HepG2 (cell line): ENCODE results near the gene TMEM269. TPM values are rescaled to one million over a fixed set of nuclear protein-coding genes. Genes with fewer than 3 reads are reported as not detected.

Experiments
- ATAC-seq: fragments of 200-7000 bp; cut with Tn5 transposase; 3 replicates; pipeline ENCODE4 v1.9.1; 2020; ENCODE audit warnings: mild to moderate bottlenecking, moderate library complexity
- BruUV-seq: library from RNA; stranded (reverse); fragments of 400-500 nt; replicated peaks from 2 replicates; lab custom pipeline; 2021; lab: Mats Ljungman, UMichigan
- CTCF ChIA-PET: fragments of 300-600 bp; formaldehyde crosslinking; extraction: SDS; loops from one replicate; lab custom pipeline; 2021; ENCODE audit warnings: low total read pairs, inconsistent platforms, low intra/inter-chr PET ratio; lab: Yijun Ruan, JAX
- POLR2A ChIA-PET: fragments of 350-600 bp; sonication (Branson Sonifier 250); formaldehyde crosslinking; loops from one replicate; lab custom pipeline; 2020; ENCODE audit warnings: antibody characterized with exemption, inconsistent platforms; lab: Yijun Ruan, JAX
- DNase-seq: peaks from one replicate; pipeline ENCODE4 v3.0.0-alpha.2; 2015; ENCODE audit warnings: low spot score
- FAIRE-seq: peaks from 3 replicates; lab custom pipeline; 2011; peaks lifted over from hg19 to GRCh38; lab: Jason Lieb, UNC
- H2AFZ ChIP-seq: one replicate; pipeline ENCODE4 v1.6.1; 2011; ENCODE audit warnings: low read length, inconsistent platforms
- H3K27ac ChIP-seq: fragments of 300-600 bp; 3 replicates; pipeline ENCODE4 v1.8.0; 2011; ENCODE audit warnings: mixed run types, mild to moderate bottlenecking, mixed read lengths, low read length, inconsistent platforms; ENCODE audit not compliant: insufficient read depth; ENCODE audit errors: extremely low read length
- H3K27me3 ChIP-seq, 2 experiments: fragments of 200-600 bp in 1 of 2; 2 replicates in 1 of 2; 3 replicates in 1 of 2; pipeline versions ENCODE4 v1.6.0 to v1.8.0; 2011; ENCODE audit warnings: low read length in 2 of 2, mild to moderate bottlenecking in 2 of 2, moderate library complexity in 2 of 2, inconsistent platforms in 1 of 2; ENCODE audit not compliant: insufficient read depth in 2 of 2, control insufficient read depth in 1 of 2
- H3K36me3 ChIP-seq, 2 experiments: fragments of 200-600 bp in 1 of 2; replicated peaks in 1 of 2; 2 replicates in 1 of 2; 3 replicates in 1 of 2; pipeline versions ENCODE4 v1.5.1 to v1.8.0; 2011; ENCODE audit warnings: low read length in 2 of 2, inconsistent platforms in 1 of 2; ENCODE audit not compliant: insufficient read depth in 2 of 2, control insufficient read depth in 1 of 2
- H3K4me1 ChIP-seq: 2 replicates; pipeline ENCODE4 v1.5.1; 2012; ENCODE audit warnings: low read length, inconsistent platforms; ENCODE audit not compliant: insufficient read depth
- H3K4me2 ChIP-seq: 2 replicates; pipeline ENCODE4 v1.6.0; 2011; ENCODE audit warnings: low read depth, low read length, inconsistent platforms
- H3K4me3 ChIP-seq, 3 experiments: fragments of 200-600 bp in 1 of 3; sonication (generic), shearing (Covaris generic) in 1 of 3; replicated peaks in 1 of 3; 2 replicates each; pipeline ENCODE4 v1.5.1; 2011 to 2016; ENCODE audit warnings: low read length in 3 of 3, inconsistent platforms in 2 of 3, low read depth in 2 of 3, mild to moderate bottlenecking in 2 of 3, control low read depth in 1 of 3, mixed read lengths in 1 of 3; ENCODE audit not compliant: insufficient read depth in 1 of 3
- H3K79me2 ChIP-seq: one replicate; pipeline ENCODE4 v1.6.1; 2011; ENCODE audit warnings: low read length, inconsistent platforms; ENCODE audit not compliant: insufficient read depth
- H3K9ac ChIP-seq: 2 replicates; pipeline ENCODE4 v1.6.0; 2011; ENCODE audit warnings: mild to moderate bottlenecking, low read depth, low read length, inconsistent platforms; ENCODE audit not compliant: insufficient read depth
- H3K9me3 ChIP-seq: 2 replicates; pipeline ENCODE4 v1.5.1; 2012; ENCODE audit warnings: mild to moderate bottlenecking, low read length
- H4K20me1 ChIP-seq: 2 replicates; pipeline ENCODE4 v1.6.0; 2011; ENCODE audit warnings: inconsistent platforms, mild to moderate bottlenecking, low read length, moderate library complexity; ENCODE audit not compliant: insufficient read depth
- AGO1 ChIP-seq: fragments of 200-400 bp; formaldehyde crosslinking; IDR thresholded peaks from 2 replicates; pipeline ENCODE4 v1.6.1; 2017; ENCODE audit warnings: mild to moderate bottlenecking, low read depth, low read length, moderate library complexity; ENCODE audit not compliant: poor library complexity, severe bottlenecking
- ISX ChIP-seq: sonication (generic); formaldehyde crosslinking; conservative IDR thresholded peaks from 2 replicates; pipeline ENCODE4 v1.5.0; 2020; ENCODE audit warnings: missing genetic modification reagents
- KAT7 ChIP-seq: IDR thresholded peaks from 2 replicates; pipeline ENCODE4 v1.6.1; 2018; ENCODE audit warnings: borderline replicate concordance, missing compliant biosample characterization
- MAZ ChIP-seq, 2 experiments: sonication (generic) in 1 of 2; formaldehyde crosslinking in 1 of 2; IDR thresholded peaks; 2 replicates each; pipeline versions ENCODE4 v1.5.0 to v1.6.1; 2012 to 2020; ENCODE audit warnings: low read depth in 2 of 2, mild to moderate bottlenecking in 2 of 2, borderline replicate concordance in 1 of 2, improper control_type of control experiment in 1 of 2, low read length in 1 of 2, missing genetic modification reagents in 1 of 2, moderate library complexity in 1 of 2
- PHF21A ChIP-seq: sonication (generic); formaldehyde crosslinking; IDR thresholded peaks from 2 replicates; pipeline ENCODE4 v1.5.0; 2020; ENCODE audit warnings: mild to moderate bottlenecking, missing genetic modification reagents
- SOX5 ChIP-seq: IDR thresholded peaks from 2 replicates; pipeline ENCODE4 v1.6.1; 2016; ENCODE audit warnings: borderline replicate concordance
- U2AF2 ChIP-seq: fragments of 200-400 bp; formaldehyde crosslinking; IDR thresholded peaks from 2 replicates; pipeline ENCODE4 v1.6.1; 2017; ENCODE audit warnings: low read depth, mild to moderate bottlenecking, low read length
- ZC3H13 ChIP-seq: sonication (generic); formaldehyde crosslinking; IDR thresholded peaks from 2 replicates; pipeline ENCODE4 v1.8.1; 2023; ENCODE audit warnings: mild to moderate bottlenecking, missing genetic modification reagents, moderate library complexity
- ZNF138 ChIP-seq: sonication (generic); formaldehyde crosslinking; IDR thresholded peaks from 2 replicates; pipeline ENCODE4 v1.5.0; 2020; ENCODE audit warnings: mild to moderate bottlenecking, low read depth, missing genetic modification reagents
- ZNF296 ChIP-seq: sonication (generic); formaldehyde crosslinking; conservative IDR thresholded peaks from 2 replicates; pipeline ENCODE4 v1.5.0; 2020; ENCODE audit warnings: mild to moderate bottlenecking, missing genetic modification reagents
- ZNF432 ChIP-seq: sonication (generic); formaldehyde crosslinking; IDR thresholded peaks from 2 replicates; pipeline ENCODE4 v1.5.0; 2020; ENCODE audit warnings: missing genetic modification reagents, mild to moderate bottlenecking, borderline replicate concordance
- ZNF546 ChIP-seq: sonication (generic); formaldehyde crosslinking; conservative IDR thresholded peaks from 2 replicates; pipeline ENCODE4 v1.8.1; 2023; ENCODE audit warnings: mild to moderate bottlenecking, missing genetic modification reagents
- WGBS: methylation state at CpG from one replicate; pipeline ENCODE4 v1.1.6; 2017; ENCODE audit warnings: low lambda C conversion rate; 5-methylcytosine and 5-hydroxymethylcytosine counted together
- in situ Hi-C: cut with HindIII; loops from 2 replicates; pipeline ENCODE4 v1.10.0; 2017; ENCODE audit warnings: low pct_unique_long_range_greater_than_20kb; ENCODE audit not compliant: extremely low pct_ligation_motif_present
- intact Hi-C: fragments of 100-400 bp; cut with micrococcal nuclease; formaldehyde crosslinking; loops from one replicate; pipeline ENCODE4 v1.10.0; 2022; ENCODE audit not compliant: unreplicated experiment
- polyA plus RNA-seq, 8 experiments: library from polyadenylated mRNA; depleted of rRNA in 3 of 8; stranded (reverse) in 7 of 8; unstranded in 1 of 8; fragments of >200 nt; fragmentation: Illumina TruSeq in 4 of 8; extraction: Trizol in 4 of 8; gene quantifications; 2 replicates each; pipeline versions ENCODE4 v1.2.1 to v1.2.3, GENCODE V29; 2011 to 2016; ENCODE audit warnings: low read depth in 4 of 8, missing spikeins in 1 of 8, mixed read lengths in 1 of 8; ENCODE audit not compliant: insufficient read depth in 1 of 8
- total RNA-seq, 5 experiments: library from RNA; depleted of rRNA; stranded (reverse); fragments of >200 nt; fragmentation: Illumina TruSeq; extraction: Trizol; gene quantifications; 2 replicates each; pipeline ENCODE4 v1.2.3, GENCODE V29; 2016; ENCODE audit warnings: low read depth in 1 of 5

Gene TMEM269
- total and polyA plus RNA-seq, 2 of the 13 experiments (the other 11 are each of a cell fraction or from before 2014, with no cell fraction given), result 0.15 to 0.21 TPM

DNA sequence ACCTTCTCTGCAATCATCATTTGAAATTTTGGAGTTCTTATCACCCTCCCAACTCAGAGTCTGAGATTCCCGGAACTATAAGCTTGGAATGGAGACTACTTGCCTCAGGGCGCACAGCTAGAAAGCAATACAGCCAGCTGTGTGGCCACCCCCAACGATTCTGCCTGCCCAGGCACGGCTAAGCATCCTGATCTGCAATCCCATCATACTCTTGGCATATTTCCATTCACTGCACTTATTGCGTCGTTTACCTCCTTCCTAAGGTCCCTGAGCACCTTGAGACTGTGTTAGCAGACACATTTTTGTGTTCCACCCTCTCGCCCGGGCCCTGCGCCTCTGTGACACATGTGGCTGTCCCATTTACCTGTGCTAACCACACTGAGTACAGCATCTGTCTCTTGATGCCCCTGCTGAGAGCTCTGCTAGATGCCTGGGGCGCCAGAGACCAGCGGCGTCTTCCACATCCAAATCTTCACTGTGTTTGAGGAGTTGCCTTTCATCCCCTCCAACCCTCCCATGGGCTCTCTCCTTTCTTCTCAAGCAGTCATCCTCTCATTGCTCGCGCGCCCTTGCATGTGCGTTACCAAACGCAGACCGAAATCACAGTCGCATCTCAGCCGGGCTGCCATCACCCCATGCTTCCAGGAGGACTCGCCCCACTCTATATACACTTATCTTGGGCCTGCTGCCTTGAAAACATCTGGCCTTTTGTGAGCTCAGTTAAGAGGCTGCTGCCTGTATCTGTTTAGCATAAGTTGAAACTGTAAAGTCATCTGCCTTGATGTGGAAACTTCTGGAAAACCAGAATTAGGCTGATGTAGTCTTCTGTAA is 41.3 kb upstream of the TMEM269 start:
- in situ Hi-C loops (loop anchor here (10.0 to 25.0 kb wide), 2 partner anchors 406 to 599 kb away; partner anchors contain the start of gene FOXJ3), intact Hi-C loops (loop anchor here (5.0 to 10.0 kb wide), 2 partner anchors 166 to 409 kb away; partner anchors contain the start of gene FOXJ3)
- ChIA-PET CTCF (no interaction called here), POLR2A (interaction anchor here (1.3 kb wide), 1 partner anchor 61 kb away, joined by 4 read pairs; the partner anchor contains the start of gene YBX1)
- H3K9ac ChIP-seq, result no peak overlapping the region
- WGBS, result 82% methylated on average over 21 of the region's 21 CpGs
- no peak overlapping the region for H2AFZ ChIP-seq
- H3K4me3 ChIP-seq, result no peak overlapping the region
- H3K9me3 ChIP-seq, result no peaks in the 10 kb centered on the region
- no peaks in the 10 kb centered on the region for H4K20me1 ChIP-seq
- ATAC-seq (no peak), FAIRE-seq (no peak), DNase-seq (no peak)
- H3K36me3 ChIP-seq, result peaks cover 9 to 25% of the 10 kb centered on the region in 2 experiments; a peak in 3 of 5 replicates
- peaks cover 50% of the 10 kb centered on the region for H3K4me1 ChIP-seq
- no peak overlapping the region for H3K4me2 ChIP-seq
- no peak for TF ChIP-seq ISX (CRISPR knock-in tag)
- no peak for TF ChIP-seq AGO1
- no peak for TF ChIP-seq MAZ (IDR thresholded peaks at IDR 0.05; ENCODE audit: borderline replicate concordance, low read depth, low read length)
- TF ChIP-seq MAZ (CRISPR knock-in tag; IDR thresholded peaks at IDR 0.05; ENCODE audit: low read depth), result no peak
- TF ChIP-seq ZC3H13, result no peak
- TF ChIP-seq U2AF2, result no peak
- TF ChIP-seq ZNF296 (CRISPR knock-in tag), result no peak
- no peak for TF ChIP-seq ZNF138 (CRISPR knock-in tag)
- no peak for TF ChIP-seq SOX5 (CRISPR knock-in tag)
- TF ChIP-seq PHF21A (CRISPR knock-in tag), result no peak
- TF ChIP-seq ZNF546 (CRISPR knock-in tag), result no peak
- no peak for TF ChIP-seq ZNF432
- no peak for TF ChIP-seq KAT7 (CRISPR knock-in tag)
- H3K27ac ChIP-seq, result no peak overlapping the region
- H3K79me2 ChIP-seq, result no peaks in the 10 kb centered on the region
- no TSS peak for BruUV-seq
- no peaks in the 10 kb centered on the region for H3K27me3 ChIP-seq
